K562 (cell line): Measurements from ENCODE around the gene ZNF618.

ENCODE experiments used
- ATF3 ChIP-seq, 2 experiments: fragments of 450-650 bp in 1 of 2; sonication (generic) in 1 of 2; formaldehyde crosslinking in 1 of 2; IDR thresholded peaks in 1 of 2; conservative IDR thresholded peaks in 1 of 2; 2 replicates each; pipeline versions ENCODE4 v1.6.1 to v1.8.1; 2016 to 2023; ENCODE audit warnings: mild to moderate bottlenecking in 2 of 2, moderate library complexity in 2 of 2, inconsistent platforms in 1 of 2, missing genetic modification reagents in 1 of 2
- RAD21 ChIP-seq, 2 experiments: fragments of 250-450 bp in 1 of 2; fragments of 450-650 bp in 1 of 2; sonication (Bioruptor Pico) in 1 of 2; formaldehyde crosslinking in 1 of 2; IDR thresholded peaks in 1 of 2; conservative IDR thresholded peaks in 1 of 2; 2 replicates each; pipeline versions ENCODE4 v1.4.0 to v1.8.0; 2020 to 2022; ENCODE audit warnings: mild to moderate bottlenecking in 2 of 2, moderate library complexity in 1 of 2
- ZKSCAN1 ChIP-seq: fragments of 150-350 bp; IDR thresholded peaks from 2 replicates; pipeline ENCODE4 v1.6.1; 2016; ENCODE audit warnings: low read depth, low read length
- ZNF232 ChIP-seq: sonication (generic); formaldehyde crosslinking; IDR thresholded peaks from 2 replicates; pipeline ENCODE4 v1.8.0; 2022; ENCODE audit warnings: mild to moderate bottlenecking, missing genetic modification reagents
- ZNF584 ChIP-seq: fragments of 200-800 bp; sonication (Bioruptor generic); IDR thresholded peaks from 2 replicates; pipeline ENCODE4 v1.6.1; 2016; ENCODE audit warnings: low read depth, mild to moderate bottlenecking, missing genetic modification characterization, missing compliant biosample characterization

- TF ChIP-seq ATF3 (IDR thresholded peaks at IDR 0.05) = no peak
- no peak for TF ChIP-seq ATF3 (CRISPR knock-in tag; conservative IDR thresholded peaks at IDR 0.05)
- no peak for TF ChIP-seq RAD21 (CRISPR knock-in tag; conservative IDR thresholded peaks at IDR 0.05 in 1 of 2, IDR thresholded peaks at IDR 0.05 in 1 of 2)
- TF ChIP-seq ZNF232 = no peak
- TF ChIP-seq ZNF584 (CRISPR knock-in tag) = no peak
- TF ChIP-seq ZKSCAN1 = no peak
Measured at GRCh38 chr9:114027159-114027862, 151.2 kb downstream of the ZNF618 start.
